GM18507 (cell line): ENCODE data around the gene BUD23.

Experiments used
- DNase-seq: peaks from one replicate; pipeline ENCODE4 v3.0.0; 2011; ENCODE audit warnings: low read depth; ENCODE audit not compliant: insufficient read length; ENCODE audit errors: extremely low spot score
- FAIRE-seq: peaks from 2 replicates; lab custom pipeline; 2011; peaks lifted over from hg19 to GRCh38; lab: Jason Lieb, UNC

BUD23 gene

DNA sequence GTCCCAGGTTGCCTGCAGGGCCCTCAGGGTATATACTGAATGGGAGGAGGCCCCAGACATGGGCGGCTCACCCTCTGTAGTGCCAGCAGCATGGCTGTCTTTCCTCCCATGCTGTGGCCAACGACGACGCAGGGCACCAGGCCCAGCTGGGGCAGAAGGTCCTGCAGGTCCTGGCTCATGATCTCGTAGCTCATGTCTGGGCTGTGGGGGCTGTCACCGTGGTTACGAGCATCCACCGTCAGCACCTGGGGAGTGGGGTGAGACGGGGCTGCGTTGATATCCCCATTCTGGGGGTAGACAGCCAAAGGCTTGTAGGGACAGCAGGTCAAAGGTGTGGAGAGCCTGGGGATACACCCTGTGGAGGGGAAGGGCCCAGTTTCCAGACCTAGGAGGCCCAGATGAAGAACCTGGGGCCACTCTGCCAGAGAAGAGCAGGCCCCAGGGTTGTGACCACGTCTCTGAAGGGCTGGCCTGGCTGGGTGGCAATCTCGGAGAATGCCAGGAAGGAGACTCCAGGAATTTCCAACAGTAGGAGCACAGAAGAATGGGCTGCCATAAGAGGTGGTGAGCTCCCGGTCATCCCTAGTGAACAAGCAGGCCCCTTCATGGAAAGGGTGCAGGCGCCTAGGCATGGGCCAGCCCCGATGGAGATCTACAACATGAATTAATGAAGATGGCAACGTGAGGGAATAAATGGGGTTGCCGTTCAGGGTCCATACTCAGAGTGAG is 54.3 kb downstream of the BUD23 start:
- DNase-seq (no peak), FAIRE-seq (no peak)

DNA sequence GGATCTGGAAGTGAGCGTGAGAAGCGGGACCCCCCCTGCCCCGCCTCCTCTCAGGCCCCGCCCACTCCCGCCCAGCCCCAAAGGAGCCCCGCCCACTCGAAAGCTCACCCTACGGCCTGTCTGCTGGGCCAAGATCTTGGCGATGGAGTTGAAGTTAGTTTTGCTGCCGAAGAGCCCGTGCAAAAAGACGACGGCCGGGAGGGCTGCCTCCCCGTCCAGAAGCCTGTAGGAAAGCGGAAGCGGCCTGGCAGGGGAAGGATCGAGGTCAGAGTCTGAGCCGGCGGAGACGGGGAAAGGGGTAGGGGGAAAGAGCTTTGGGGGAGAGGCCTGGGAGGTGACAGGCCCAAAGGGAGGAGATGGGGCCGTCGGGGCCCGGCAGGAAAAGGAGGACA is 54.8 kb downstream of the BUD23 start:
- FAIRE-seq (no peak), DNase-seq (no peak)

DNA sequence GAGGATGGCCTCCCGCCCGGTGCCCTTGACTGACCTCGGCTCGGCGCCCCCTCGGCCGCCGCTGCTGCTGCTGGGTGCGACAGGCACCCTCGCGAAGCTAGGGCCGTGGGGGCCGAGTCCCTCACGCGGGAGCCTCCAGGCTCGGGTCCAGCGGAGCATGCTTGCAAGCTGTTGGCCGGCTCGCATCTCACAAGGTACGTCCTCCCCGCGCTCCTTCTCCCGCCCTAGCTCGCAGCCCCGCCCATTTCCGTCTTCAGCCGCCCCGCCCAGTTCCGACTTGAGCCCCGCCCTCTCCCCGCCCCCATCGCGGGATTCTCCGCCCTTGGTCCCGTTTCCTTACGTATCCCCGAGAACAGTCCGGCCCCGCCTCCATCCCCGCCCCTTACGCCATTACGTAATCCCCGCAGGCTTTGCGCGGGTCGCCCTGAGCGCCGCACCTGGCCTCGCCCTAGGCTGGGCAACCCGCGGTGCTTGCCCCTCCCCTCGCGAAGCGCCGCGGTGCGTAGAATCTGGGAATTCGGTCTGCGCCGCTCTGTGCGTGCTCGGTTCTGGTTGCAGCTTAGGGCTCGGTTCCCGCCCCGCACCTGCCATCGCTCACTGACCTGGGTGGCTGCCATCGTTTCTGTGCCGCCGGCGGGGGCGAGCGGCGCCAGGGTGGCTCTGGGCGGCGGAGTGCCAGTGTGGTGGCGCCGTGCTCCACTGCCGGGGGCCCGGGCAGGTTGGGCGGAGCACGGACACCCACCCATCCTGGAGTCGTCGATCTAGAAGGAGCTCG is 55.4 kb downstream of the BUD23 start, which contains the start of gene ABHD11:
ABHD11 (minus strand) TSS at position 191 of the 775 bp plus-strand sequence; CDS start at position 159, 32 bp downstream.
- FAIRE-seq (peak; percentile 97), DNase-seq (peak; percentile 97)

GRCh38 chr7:73739387-73739767 is 56.0 kb downstream of the BUD23 start:
- FAIRE-seq (no peak), DNase-seq (no peak)

DNA sequence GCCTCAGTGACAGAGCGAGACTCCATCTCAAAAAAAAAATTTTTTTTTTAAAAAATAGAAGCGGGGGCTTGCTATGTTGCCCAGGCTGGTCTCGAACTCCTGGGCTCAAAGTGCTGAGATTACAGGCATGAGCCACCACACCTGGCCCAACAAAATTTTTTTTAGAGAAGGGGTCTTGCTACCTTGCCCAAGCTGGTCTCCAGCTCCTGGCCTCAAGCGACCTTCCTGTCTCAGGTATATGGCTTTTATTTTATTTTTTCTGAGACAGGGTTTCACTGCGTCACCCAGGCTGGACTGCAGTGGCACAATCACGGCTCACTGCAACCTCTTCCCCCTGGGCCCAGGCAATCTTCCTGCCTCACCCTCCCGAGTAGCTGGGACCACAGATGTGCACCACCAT is 56.8 kb downstream of the BUD23 start:
- no peak for DNase-seq
- no peak for FAIRE-seq

GRCh38 chr7:73740771-73741170 is 57.4 kb downstream of the BUD23 start:
- no peak for FAIRE-seq

GRCh38 chr7:73741600-73741999 is 58.2 kb downstream of the BUD23 start:
- no peak for FAIRE-seq
- DNase-seq = no peak

More at GRCh38 chr7:73740771-73741170, 57.4 kb downstream of the BUD23 start:
- DNase-seq = no peak

- DNase-seq (no peak), FAIRE-seq (no peak)
Measured at GRCh38 chr7:73742338-73742752, 58.9 kb downstream of the BUD23 start.

DNA sequence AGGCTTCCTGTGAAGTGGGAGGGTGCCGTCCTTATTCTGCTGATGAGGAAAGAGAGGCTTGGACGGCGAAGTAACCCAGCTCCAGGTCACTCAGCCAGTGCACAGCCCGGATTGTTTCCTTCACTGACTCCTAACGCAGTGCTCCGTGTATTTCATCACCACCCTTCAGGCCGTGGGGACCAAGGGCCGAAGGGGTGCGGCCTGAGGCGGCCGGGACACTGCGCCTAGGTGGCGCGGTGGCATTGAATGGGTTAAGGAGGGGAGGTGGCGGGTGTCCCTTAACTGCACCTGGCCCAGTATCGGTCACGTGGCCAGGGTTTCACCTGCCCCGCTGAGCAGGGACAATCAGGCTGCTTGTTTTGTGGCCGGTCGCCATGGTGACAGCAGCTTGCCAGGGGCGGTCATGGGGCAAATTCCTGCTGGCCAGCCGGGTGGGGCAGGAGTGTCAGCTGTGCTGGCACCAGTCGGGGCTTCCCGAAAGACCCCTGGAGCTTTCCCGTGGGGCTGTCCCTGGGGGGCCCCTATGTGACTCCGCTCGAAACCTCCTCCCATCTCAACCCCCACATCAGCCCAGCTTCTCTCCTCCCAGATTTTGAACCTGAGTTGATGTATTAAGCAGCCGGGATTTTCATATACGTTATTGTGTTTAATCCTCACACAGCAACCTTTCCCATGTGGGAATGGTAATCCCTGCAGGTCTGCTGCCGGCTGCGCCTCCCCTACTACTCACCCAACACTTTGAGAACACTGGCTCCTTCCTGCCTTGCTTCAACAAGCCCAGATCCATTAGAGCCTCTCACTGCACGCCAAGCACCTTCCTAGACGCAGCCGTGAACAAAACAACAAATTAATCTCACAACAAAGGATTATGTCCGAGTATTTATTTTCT is 59.6 kb downstream of the BUD23 start:
- no peak for DNase-seq
- no peak for FAIRE-seq

DNA sequence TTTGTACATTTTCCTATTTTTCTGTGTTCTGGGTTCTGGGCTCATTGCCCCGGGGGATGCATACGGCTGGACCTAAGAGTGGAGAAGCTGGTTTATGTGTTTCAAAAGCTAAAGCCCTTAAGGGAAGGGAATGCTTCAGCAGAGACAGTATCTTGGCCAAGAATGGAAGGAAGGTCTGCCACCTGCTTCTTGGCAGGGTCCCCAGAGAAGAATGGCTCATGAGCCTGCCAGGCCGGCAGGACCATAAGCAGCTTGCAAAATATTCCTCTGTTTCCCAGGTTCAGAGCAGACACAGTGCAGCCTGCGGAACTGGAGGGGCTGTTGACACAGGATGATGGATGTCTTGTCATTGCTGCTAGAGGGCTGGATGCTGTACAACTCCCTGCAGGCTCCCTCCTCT is 63.0 kb downstream of the BUD23 start:
- DNase-seq (no peak), FAIRE-seq (no peak)
